ENCODE results near the gene PMM2. TPM values are rescaled to one million over a fixed set of nuclear protein-coding genes. Genes with fewer than 3 reads are reported as not detected.
"Not testable (repeated sequence)": the region's sequence is repeated elsewhere in the genome, so short reads cannot be mapped to it uniquely, and the experiment has no call there.

The PMM2 gene
- total RNA-seq, 1 donor from 2014 or later = 15.9 TPM

- ATAC-seq (no peak), DNase-seq (ENCODE audit: missing footprints) (no peak)
- intact Hi-C loops (cut with DNase I) = no loop called here
Measured at GRCh38 chr16:8872967-8873865, 75.6 kb downstream of the PMM2 start.

DNA sequence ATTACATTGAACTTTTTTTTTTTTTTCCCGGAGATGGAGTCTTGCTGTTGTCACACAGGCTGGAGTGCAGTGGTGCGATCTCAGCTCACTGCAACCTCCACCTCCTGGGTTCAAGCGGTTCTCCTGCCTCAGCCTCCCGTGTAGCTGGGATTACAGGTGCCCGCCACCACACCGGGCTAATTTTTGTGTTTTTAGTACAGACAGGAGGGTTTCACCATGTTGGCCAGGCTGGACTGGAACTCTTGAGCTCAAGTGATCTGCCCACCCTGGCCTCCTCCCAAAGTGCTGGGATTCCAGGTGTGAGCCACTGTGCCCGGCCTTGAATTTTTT is 76.2 kb downstream of the PMM2 start:
- ATAC-seq; intact Hi-C loops (cut with DNase I); DNase-seq (ENCODE audit: missing footprints): not testable (repeated sequence)

DNA sequence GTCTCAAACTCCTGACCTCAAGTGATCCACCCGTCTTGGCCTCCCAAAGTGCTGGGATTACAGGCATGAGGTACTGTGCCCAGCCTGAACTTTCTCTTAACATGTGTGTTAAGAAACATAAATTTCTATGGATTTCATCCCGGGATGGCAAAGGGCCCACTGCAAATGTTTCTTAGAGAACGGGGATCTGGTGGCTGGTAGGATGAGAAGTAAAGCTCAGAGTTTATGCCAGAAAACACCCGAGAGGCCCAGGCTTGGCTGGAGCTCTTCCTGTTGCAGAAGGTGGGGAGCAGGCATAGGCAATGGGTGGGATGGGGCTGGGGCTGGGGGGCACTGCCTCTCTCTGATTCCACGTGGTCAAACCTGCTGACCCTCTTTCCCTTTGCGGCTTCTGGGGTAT is 76.7 kb downstream of the PMM2 start:
- ATAC-seq = no peak
- intact Hi-C loops (cut with DNase I) = no loop called here
- no peak for DNase-seq (ENCODE audit: missing footprints)

DNA sequence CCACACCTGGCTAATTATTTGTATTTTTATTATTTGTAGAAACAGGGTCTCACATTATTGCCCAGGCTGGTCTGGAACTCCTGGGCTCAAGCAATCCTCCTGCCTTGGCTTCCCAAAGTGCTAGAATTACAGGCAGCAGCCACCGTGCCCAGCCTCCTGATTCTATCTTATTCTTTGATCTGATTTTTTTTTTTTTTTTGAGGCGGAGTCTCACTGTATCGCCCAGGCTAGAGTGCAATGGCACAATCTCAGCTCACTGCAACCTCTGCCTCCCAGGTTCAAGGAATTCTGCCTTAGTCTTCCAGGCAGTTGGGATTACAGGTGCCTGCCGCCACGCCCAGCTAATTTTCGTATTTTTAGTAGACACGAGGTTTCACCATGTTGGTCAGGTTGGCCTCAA is 77.7 kb downstream of the PMM2 start:
- DNase-seq (ENCODE audit: missing footprints); ATAC-seq; intact Hi-C loops (cut with DNase I): not testable (repeated sequence)

DNA sequence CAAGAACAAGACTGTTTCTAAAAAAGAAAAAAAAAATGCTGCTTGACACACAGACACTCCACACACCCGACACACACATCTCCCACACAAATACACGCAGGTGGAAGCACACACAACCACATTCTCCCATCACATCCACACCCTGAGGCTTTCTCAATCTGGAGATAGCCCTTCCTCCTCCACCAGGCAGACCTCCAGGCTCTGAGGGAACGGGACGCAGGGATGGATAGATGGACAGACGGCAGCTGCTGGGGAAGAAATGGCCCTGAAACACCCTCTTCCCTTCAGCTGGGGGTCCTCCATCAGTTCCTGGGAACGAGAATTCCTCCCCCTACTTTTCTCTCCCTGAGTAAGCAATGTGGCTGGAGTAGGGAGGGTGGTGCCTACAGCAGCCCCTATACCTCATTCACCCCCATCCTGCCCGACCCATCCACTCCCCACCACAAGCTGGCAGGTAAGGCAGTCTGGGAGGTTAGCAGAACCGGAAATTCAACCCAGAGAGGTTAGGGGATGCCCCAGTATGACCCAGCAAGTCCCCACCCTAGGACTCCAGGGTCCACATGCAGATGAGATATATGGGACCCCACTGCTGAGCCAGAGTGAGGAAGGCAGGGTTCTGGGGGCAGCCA is 80.4 kb downstream of the PMM2 start:
- intact Hi-C loops (cut with DNase I) = no loop called here
- DNase-seq (ENCODE audit: missing footprints) (no peak), ATAC-seq (no peak)

GRCh38 chr16:8878523-8878911 is 80.9 kb downstream of the PMM2 start:
- ATAC-seq (no peak), DNase-seq (ENCODE audit: missing footprints) (no peak)
- intact Hi-C loops (cut with DNase I) = no loop called here

DNA sequence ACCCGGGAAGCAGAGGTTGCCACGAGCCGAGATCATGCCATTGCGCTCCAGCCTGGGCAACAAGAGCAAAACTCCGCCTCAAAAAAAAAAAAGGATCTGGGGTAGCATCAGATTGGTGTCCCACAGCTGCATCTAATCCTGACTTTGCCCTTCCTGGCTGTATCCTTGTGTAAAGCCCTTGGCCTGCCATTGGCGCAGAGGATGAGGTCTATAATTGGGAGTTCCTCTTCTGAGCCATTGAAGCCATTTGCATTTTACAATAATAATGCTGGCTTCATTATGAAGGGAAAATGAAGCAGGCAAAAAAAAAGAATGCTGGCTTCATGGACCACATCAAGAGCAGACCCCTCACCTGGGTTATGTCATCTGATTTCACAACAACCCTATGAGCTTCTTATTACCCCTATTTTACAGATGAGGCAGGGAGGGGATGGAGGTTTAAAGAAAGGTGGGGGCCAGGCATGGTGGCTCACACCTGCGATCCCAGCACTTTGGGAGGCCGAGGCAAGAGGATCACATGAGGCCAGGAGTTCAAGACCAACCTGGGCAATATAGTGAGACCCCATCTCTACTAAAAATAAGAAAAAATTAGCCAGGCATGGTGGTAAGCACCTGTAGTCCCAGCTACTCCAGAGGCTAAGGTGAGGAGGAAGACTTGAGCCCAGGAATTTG is 83.3 kb downstream of the PMM2 start:
- DNase-seq (ENCODE audit: missing footprints) = no peak
- no peak for ATAC-seq

GRCh38 chr16:8882041-8882617 is 84.5 kb downstream of the PMM2 start, which contains the start of gene LITAFD:
TSS of gene LITAFD (plus strand) at chr16:8882351. CDS start at chr16:8884356, 2,005 bp downstream.
- ATAC-seq (no peak), DNase-seq (ENCODE audit: missing footprints) (no peak)
- intact Hi-C loops (cut with DNase I) = no loop called here

More for the DNA sequence above, 83.3 kb downstream of the PMM2 start:
- intact Hi-C loops (cut with DNase I) = loop anchor here (2.0 kb wide), 2 partner anchors 216 to 314 kb away; no protein-coding TSS in a partner anchor

- intact Hi-C loops (cut with DNase I) = no loop called here
- ATAC-seq (no peak), DNase-seq (ENCODE audit: missing footprints) (no peak)
Measured at GRCh38 chr16:8882725-8883377, 85.2 kb downstream of the PMM2 start.

GRCh38 chr16:8885674-8886592 is 88.3 kb downstream of the PMM2 start:
- ATAC-seq (peak; percentile 16), DNase-seq (ENCODE audit: missing footprints) (no peak)
- intact Hi-C loops (cut with DNase I) = no loop called here

GRCh38 chr16:8886593-8887430 is 89.2 kb downstream of the PMM2 start:
- intact Hi-C loops (cut with DNase I) = no loop called here
- DNase-seq (ENCODE audit: missing footprints) (no peak), ATAC-seq (no peak)

- ATAC-seq (no peak), DNase-seq (ENCODE audit: missing footprints) (no peak)
- intact Hi-C loops (cut with DNase I) = no loop called here
Measured at GRCh38 chr16:8887431-8887765, 89.8 kb downstream of the PMM2 start.

DNA sequence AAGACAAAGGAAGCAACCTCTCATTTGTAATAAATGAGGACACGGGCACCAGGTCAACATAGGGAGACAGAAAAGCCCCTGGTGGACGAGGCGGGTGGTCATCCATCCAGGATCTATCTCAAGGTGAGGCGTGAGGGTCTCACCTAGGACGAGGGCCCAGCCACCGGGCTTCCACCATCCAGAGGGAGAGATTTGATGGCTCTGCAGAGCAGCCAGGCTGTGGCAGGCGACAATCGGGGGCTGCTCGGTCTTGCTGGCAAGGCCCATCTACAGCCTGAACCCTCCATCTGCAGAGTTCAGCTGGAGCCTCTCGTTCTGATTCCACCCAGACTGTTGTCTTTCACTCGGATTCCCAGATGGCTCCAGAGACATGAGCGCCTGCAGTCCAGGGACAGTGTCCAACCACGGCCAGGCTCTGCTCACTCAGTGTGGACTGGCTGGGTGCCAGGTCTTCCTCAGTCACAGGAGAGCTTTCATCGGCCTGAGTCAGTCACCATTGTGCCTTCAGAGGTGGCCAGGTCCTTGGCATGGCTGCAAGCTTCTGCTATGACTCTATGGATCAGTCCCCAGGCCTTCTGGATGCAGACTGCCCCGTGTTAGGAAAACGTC is 90.4 kb downstream of the PMM2 start:
- DNase-seq (ENCODE audit: missing footprints) (peak; percentile 87), ATAC-seq (peak; percentile 84)
- intact Hi-C loops (cut with DNase I) = no loop called here

DNA sequence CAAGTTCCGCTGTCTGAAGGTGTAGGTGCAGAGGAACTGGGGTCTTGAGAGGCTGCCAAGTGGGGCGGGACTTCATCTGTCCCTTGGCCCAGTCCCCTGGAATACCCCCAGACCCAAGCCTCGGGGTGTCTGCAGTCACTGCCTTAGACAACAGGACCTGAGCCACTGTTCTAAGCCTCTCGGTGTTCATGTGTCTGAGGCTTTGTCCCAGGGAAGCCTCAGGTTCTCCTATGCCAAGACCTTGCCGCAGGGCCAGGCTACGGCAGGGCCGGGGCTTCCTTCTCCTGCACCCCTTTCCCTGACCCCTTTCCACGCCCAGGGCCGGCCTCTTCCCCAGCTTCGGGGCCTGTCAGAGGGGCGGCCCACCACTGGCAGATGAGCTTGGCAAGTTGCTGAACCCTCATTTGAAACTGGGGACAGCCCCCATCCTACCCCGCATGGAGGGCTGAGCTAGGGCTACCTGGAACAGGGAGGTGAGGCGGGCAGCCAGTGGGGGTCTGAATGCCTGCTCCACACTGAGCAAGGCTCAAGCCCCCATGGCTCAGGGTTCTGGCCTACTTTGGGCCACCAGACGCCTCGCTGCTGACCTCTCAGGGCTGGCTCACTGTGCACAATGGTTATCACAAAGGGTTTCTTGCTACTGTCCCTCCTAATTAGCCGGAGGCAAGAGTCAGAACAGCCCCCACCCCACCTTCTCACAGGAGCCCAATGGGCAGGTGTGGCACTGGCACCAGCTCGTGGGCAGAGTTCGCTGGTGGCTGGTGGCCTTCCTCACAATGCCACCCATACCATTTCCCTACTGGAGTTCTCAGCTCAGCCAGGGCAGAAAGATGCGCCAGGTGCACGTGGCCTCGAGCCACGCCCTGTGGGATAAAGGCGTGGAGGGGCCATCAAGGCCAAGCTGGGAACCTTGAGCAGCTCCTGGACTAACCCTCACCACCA is 91.6 kb downstream of the PMM2 start:
- DNase-seq (ENCODE audit: missing footprints) (no peak), ATAC-seq (no peak)
- intact Hi-C loops (cut with DNase I) = no loop called here

- DNase-seq (ENCODE audit: missing footprints) = no peak
- intact Hi-C loops (cut with DNase I) = loop anchor here (10.0 kb wide), 1 partner anchor 115 kb away; no protein-coding TSS in a partner anchor
- no peak for ATAC-seq
Measured at GRCh38 chr16:8889893-8890548, 92.4 kb downstream of the PMM2 start.

All from Right ventricle myocardium inferior (tissue), 1 donor.